ENCODE data around the gene GALK1.

Gene GALK1

GRCh38 chr17:75808905-75809621 is 44.1 kb upstream of the GALK1 start:
- TF ChIP-seq CTCF (IDR thresholded peaks at IDR 0.05): no peak

GRCh38 chr17:75808549-75808904 is 43.5 kb upstream of the GALK1 start:
- TF ChIP-seq CTCF (IDR thresholded peaks at IDR 0.05): no peak

GRCh38 chr17:75807861-75808260 is 42.9 kb upstream of the GALK1 start:
- no peak for TF ChIP-seq CTCF (IDR thresholded peaks at IDR 0.05)

GRCh38 chr17:75806822-75807500 is 42.0 kb upstream of the GALK1 start:
- TF ChIP-seq CTCF (IDR thresholded peaks at IDR 0.05): no peak

- TF ChIP-seq CTCF (IDR thresholded peaks at IDR 0.05): no peak
These were observed 38.9 kb upstream of the GALK1 start for GRCh38 chr17:75803883-75804282.

GRCh38 chr17:75799402-75799801 is 34.4 kb upstream of the GALK1 start:
- TF ChIP-seq CTCF (IDR thresholded peaks at IDR 0.05): no peak

- TF ChIP-seq CTCF (IDR thresholded peaks at IDR 0.05): no peak
These were observed 31.0 kb upstream of the GALK1 start for GRCh38 chr17:75795820-75796607.

Data from LNCAP (cell line).